Endodermal cell (in vitro differentiated cells): Measurements from ENCODE around the gene WASHC4. TPM values are rescaled to one million over a fixed set of nuclear protein-coding genes. Genes with fewer than 3 reads are reported as not detected.

Experiments
- DNase-seq: peaks from one replicate; pipeline ENCODE4 v3.0.0-alpha.2; 2017
- H3K27ac ChIP-seq: 2 replicates; pipeline ENCODE4 v1.5.1; 2013; ENCODE audit warnings: mild to moderate bottlenecking, low read depth, low read length, moderate library complexity
- H3K27me3 ChIP-seq: 2 replicates; pipeline ENCODE4 v1.6.1; 2013; ENCODE audit warnings: mild to moderate bottlenecking, low read length, moderate library complexity; ENCODE audit not compliant: insufficient read depth, control insufficient read depth, poor library complexity, severe bottlenecking
- H3K36me3 ChIP-seq: 2 replicates; pipeline ENCODE4 v1.7.0; 2013; ENCODE audit warnings: mild to moderate bottlenecking, low read length, moderate library complexity; ENCODE audit not compliant: control insufficient read depth, insufficient read depth
- H3K4me1 ChIP-seq: one replicate; pipeline ENCODE4 v1.7.0; 2013; ENCODE audit warnings: low read length; ENCODE audit not compliant: control insufficient read depth, insufficient read depth
- H3K4me3 ChIP-seq: 2 replicates; pipeline ENCODE4 v1.5.1; 2013; ENCODE audit warnings: mild to moderate bottlenecking, low read length, moderate library complexity
- H3K9ac ChIP-seq: 2 replicates; pipeline ENCODE4 v1.6.1; 2013; ENCODE audit warnings: mild to moderate bottlenecking, low read length, moderate library complexity; ENCODE audit not compliant: poor library complexity, severe bottlenecking; ENCODE audit errors: extremely low read depth
- H3K9me3 ChIP-seq: 2 replicates; pipeline ENCODE4 v1.6.1; 2013; ENCODE audit warnings: mild to moderate bottlenecking, low read length, moderate library complexity; ENCODE audit not compliant: control insufficient read depth
- H3K27ac Mint-ChIP-seq: 2 replicates; pipeline ENCODE4 v1.8.0; 2020; ENCODE audit warnings: mixed read lengths
- H3K27me3 Mint-ChIP-seq: 2 replicates; pipeline ENCODE4 v1.8.0; 2021; ENCODE audit warnings: mild to moderate bottlenecking, mixed read lengths; ENCODE audit not compliant: insufficient read depth
- H3K36me3 Mint-ChIP-seq: 2 replicates; pipeline ENCODE4 v1.8.0; 2020; ENCODE audit warnings: low read depth, mixed read lengths
- H3K4me1 Mint-ChIP-seq: 2 replicates; pipeline ENCODE4 v1.8.0; 2020; ENCODE audit warnings: mixed read lengths
- H3K4me3 Mint-ChIP-seq: 2 replicates; pipeline ENCODE4 v1.8.0; 2020; ENCODE audit warnings: mild to moderate bottlenecking, moderate library complexity, mixed read lengths
- H3K9me3 Mint-ChIP-seq: 2 replicates; pipeline ENCODE4 v1.8.0; 2020; ENCODE audit warnings: mild to moderate bottlenecking, mixed read lengths
- WGBS, 2 experiments: methylation state at CpG; one replicate each; pipeline versions ENCODE4 v1.1.5 to v1.1.7; 2013; ENCODE audit warnings: missing lambda C conversion rate in 2 of 2, mixed read lengths in 1 of 2; ENCODE audit not compliant: insufficient coverage in 1 of 2, insufficient read length in 1 of 2; 5-methylcytosine and 5-hydroxymethylcytosine counted together
- total RNA-seq, 2 donors: library from RNA; stranded (reverse); fragmentation: NEBNext Ultra II Directional in 1 of 2; extraction: Animal tissue kit (Norgen Biotek cat#: 25700) in 1 of 2; gene quantifications; 2 replicates in 1 of 2; 3 replicates in 1 of 2; pipeline ENCODE4 v1.2.1, GENCODE V29; 2021
- TF ChIP-seq, protein P1 (sequence below): fragments of 200-600 bp; sonication (generic); conservative IDR thresholded peaks from 2 replicates; pipeline ENCODE4 v1.5.0; 2021; ENCODE audit warnings: antibody characterized with exemption, mild to moderate bottlenecking

The WASHC4 gene
- total RNA-seq, 2 donors from 2014 or later = 39.7 to 40.6 TPM

DNA sequence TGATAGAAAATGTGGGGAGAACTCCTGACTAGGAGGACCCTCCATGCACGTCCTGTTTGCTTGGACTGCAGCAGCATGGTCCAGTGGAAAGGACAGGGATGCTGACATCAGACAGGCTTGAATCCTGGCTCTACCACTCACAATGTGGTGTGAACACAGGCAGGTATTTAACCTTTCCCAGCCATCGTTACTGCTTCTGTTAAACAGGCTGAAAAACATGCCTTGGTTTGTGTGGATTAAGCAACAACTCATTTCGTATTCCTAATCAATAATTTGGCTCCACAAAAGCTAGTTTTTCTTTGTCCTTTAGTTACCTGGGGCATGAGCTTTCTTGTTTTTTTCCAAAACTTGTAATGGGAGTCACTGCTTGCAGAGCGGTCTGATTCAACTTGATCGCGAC lies 87.4 kb downstream of the WASHC4 start:
- Histone ChIP-seq H3K9me3 (no peaks in the 10 kb centered on the region), H3K27ac (no peak overlapping the region), H3K36me3 (peaks cover 45% of the 10 kb centered on the region), H3K4me1 (no peaks in the 10 kb centered on the region), H3K9ac (no peak overlapping the region), H3K27me3 (no peaks in the 10 kb centered on the region), H3K4me3 (no peak overlapping the region)
- Mint-ChIP-seq H3K9me3 (no peaks in the 10 kb centered on the region), H3K27ac (no peak overlapping the region), H3K36me3 (peaks cover 70% of the 10 kb centered on the region), H3K4me1 (no peaks in the 10 kb centered on the region), H3K27me3 (no peaks in the 10 kb centered on the region), H3K4me3 (no peak overlapping the region)
- no peak for DNase-seq
- TF ChIP-seq, protein P1, sequence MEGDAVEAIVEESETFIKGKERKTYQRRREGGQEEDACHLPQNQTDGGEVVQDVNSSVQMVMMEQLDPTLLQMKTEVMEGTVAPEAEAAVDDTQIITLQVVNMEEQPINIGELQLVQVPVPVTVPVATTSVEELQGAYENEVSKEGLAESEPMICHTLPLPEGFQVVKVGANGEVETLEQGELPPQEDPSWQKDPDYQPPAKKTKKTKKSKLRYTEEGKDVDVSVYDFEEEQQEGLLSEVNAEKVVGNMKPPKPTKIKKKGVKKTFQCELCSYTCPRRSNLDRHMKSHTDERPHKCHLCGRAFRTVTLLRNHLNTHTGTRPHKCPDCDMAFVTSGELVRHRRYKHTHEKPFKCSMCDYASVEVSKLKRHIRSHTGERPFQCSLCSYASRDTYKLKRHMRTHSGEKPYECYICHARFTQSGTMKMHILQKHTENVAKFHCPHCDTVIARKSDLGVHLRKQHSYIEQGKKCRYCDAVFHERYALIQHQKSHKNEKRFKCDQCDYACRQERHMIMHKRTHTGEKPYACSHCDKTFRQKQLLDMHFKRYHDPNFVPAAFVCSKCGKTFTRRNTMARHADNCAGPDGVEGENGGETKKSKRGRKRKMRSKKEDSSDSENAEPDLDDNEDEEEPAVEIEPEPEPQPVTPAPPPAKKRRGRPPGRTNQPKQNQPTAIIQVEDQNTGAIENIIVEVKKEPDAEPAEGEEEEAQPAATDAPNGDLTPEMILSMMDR = no peak
- WGBS, 2 experiments = 94% methylated on average over 6 of the region's 6 CpGs

DNA sequence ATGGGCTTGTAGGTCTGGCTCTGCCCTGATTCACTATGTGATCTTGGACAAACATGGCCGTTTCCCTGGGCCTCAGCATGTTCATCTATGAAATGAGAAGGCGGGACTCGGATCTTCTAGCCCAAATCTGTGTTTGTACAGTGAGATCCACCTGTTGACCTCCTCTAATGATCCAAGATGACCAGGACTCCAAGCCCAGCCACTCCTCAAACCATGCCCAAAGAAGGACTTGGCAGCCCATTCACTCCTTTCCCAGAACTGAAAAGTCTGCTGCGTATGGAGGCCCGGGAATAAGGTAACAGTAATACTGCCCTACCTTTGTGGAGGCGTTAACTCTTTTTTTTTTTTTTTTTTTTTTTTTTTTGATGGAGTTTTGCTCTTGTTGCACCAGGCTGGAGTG lies 88.6 kb downstream of the WASHC4 start:
- TF ChIP-seq, protein P1 = no peak
- DNase-seq = no peak
- H3K27me3 ChIP-seq = no peaks in the 10 kb centered on the region
- Mint-ChIP-seq H3K27me3 (no peaks in the 10 kb centered on the region), H3K27ac (no peak overlapping the region), H3K4me3 (no peak overlapping the region), H3K9me3 (no peaks in the 10 kb centered on the region), H3K36me3 (peaks cover 62% of the 10 kb centered on the region), H3K4me1 (no peaks in the 10 kb centered on the region)
- no peak overlapping the region for H3K4me3 ChIP-seq
- H3K9me3 ChIP-seq = no peaks in the 10 kb centered on the region
- WGBS, 2 experiments = 98 to 100% methylated on average over 5 to 6 of the region's 6 CpGs
- H3K36me3 ChIP-seq = peaks cover 42% of the 10 kb centered on the region
- no peaks in the 10 kb centered on the region for H3K4me1 ChIP-seq
- no peak overlapping the region for H3K9ac ChIP-seq
- H3K27ac ChIP-seq = no peak overlapping the region

DNA sequence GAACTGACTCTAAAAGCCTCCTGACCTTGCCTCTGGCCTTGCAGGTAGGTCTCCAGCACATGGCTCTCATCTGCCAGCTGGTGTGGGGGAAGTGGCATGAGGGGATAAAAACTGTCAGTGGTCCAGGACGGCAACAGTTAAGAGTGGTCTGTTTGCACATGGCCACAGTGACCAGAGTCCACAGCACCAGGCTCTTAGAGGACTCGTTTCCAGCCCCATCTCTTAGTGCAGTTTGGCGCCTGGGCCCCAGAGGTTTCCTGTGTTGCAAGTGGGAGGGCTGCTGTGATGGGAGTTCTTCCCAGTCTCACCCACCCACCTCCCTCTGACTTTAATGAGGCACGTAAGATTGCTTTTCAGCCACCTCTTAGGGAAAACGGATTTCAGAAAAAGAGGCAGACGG lies 91.4 kb downstream of the WASHC4 start:
- Histone ChIP-seq H3K36me3 (peaks cover 31% of the 10 kb centered on the region), H3K9ac (no peak overlapping the region), H3K4me3 (no peak overlapping the region), H3K4me1 (no peaks in the 10 kb centered on the region), H3K27me3 (no peaks in the 10 kb centered on the region), H3K9me3 (no peaks in the 10 kb centered on the region), H3K27ac (no peak overlapping the region)
- WGBS, 2 experiments = 92% methylated on average over 6 of the region's 6 CpGs; no CpG with 5 or more reads in 1 of the 2 experiments
- TF ChIP-seq, protein P1 = no peak
- Mint-ChIP-seq H3K4me1 (no peaks in the 10 kb centered on the region), H3K27me3 (no peaks in the 10 kb centered on the region), H3K27ac (no peak overlapping the region), H3K9me3 (no peaks in the 10 kb centered on the region), H3K4me3 (no peak overlapping the region), H3K36me3 (peaks cover 59% of the 10 kb centered on the region)
- DNase-seq = no peak
